NT2/D1 (cell line): ENCODE measurements around the gene XPR1.

Experiments used
- YY1 ChIP-seq: IDR thresholded peaks from 2 replicates; pipeline ENCODE4 v1.6.1; 2011; ENCODE audit not compliant: insufficient read length, insufficient read depth
- ZNF274 ChIP-seq: IDR thresholded peaks from 2 replicates; pipeline ENCODE4 v1.6.1; 2011; ENCODE audit warnings: mild to moderate bottlenecking, low read depth, low read length

DNA sequence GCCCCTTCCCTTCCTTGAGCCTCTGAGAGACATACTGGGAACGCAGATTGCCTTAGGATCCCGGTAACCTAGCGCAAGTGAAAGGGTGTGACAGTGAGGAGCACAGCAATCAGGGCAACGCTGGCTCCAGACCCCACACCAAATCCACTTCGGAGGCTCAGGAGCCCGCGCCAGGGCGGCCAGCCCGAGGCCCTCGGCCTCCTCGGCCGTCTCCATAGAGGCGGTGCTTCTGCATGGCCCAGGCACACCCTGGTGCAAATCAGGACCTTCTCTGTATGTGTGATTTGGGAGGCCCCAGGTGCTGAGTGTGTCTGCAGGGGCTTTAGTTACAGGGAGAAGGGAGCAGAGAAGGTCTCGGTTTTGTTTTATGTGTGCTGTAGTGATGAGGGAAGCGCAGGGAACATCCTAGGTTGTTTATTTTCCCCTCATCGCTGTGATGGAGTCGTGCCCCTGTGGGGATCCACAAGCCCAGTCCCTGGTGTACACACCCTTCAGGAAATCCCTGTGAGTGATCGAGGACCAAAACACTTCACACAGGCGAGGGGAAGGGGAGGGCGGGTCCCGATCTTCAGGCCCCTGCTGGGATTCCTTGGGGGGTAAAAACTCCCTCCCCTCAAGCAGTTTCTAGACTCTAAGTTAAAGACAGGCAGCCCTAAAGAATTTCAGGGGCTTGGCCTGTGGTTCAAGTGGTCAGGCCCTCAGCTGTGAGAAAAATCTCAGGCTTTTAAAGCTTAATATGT is 290.2 kb downstream of the XPR1 start:
- no peak for TF ChIP-seq ZNF274
- TF ChIP-seq YY1, result no peak
